Retinal pigment epithelial cell (primary cell): Measurements from ENCODE around the gene LBHD1.
A peak's percentile ranks its signal among the peaks of the same experiment; 100 is the strongest.
"Not testable (repeated sequence)": the region's sequence is repeated elsewhere in the genome, so short reads cannot be mapped to it uniquely, and the experiment has no call there.

ENCODE experiments used
- DNase-seq: peaks from one replicate; pipeline ENCODE4 v3.0.0-alpha.2; 2010; ENCODE audit warnings: low read depth
- H3K4me3 ChIP-seq: 2 replicates; pipeline ENCODE4 v1.5.1; 2011; ENCODE audit warnings: mild to moderate bottlenecking, low read length, control low read depth, moderate library complexity
- CTCF ChIP-seq: conservative IDR thresholded peaks from 2 replicates; pipeline ENCODE4 v1.5.1; 2011; ENCODE audit warnings: low read depth, low read length, control low read depth, inconsistent platforms

The LBHD1 gene

GRCh38 chr11:62706850-62707247 lies 34.8 kb upstream of the LBHD1 start:
- TF ChIP-seq CTCF, result no peak
- DNase-seq, result no peak
- H3K4me3 ChIP-seq, result peak overlapping the region; percentile 49

GRCh38 chr11:62705880-62706849 lies 34.1 kb upstream of the LBHD1 start:
- peak overlapping the region; percentile 62 for H3K4me3 ChIP-seq
- DNase-seq, result peak; percentile 80
- no peak for TF ChIP-seq CTCF

GRCh38 chr11:62705413-62705812 lies 33.3 kb upstream of the LBHD1 start:
- peak overlapping the region; percentile 62 for H3K4me3 ChIP-seq
- no peak for DNase-seq
- peak; percentile 10 for TF ChIP-seq CTCF

GRCh38 chr11:62703921-62704320 lies 31.9 kb upstream of the LBHD1 start:
- not testable (repeated sequence) for H3K4me3 ChIP-seq, DNase-seq

- TF ChIP-seq CTCF, result no peak
- H3K4me3 ChIP-seq, result no peak overlapping the region
Measured at GRCh38 chr11:62702246-62702645, 30.2 kb upstream of the LBHD1 start.

GRCh38 chr11:62694455-62695167 lies 22.5 kb upstream of the LBHD1 start:
- DNase-seq, result no peak

More at GRCh38 chr11:62702246-62702645, 30.2 kb upstream of the LBHD1 start:
- DNase-seq, result no peak

GRCh38 chr11:62693624-62694023 lies 21.6 kb upstream of the LBHD1 start:
- not testable (repeated sequence) for DNase-seq, H3K4me3 ChIP-seq

More at GRCh38 chr11:62694455-62695167, 22.5 kb upstream of the LBHD1 start:
- no peak overlapping the region for H3K4me3 ChIP-seq
- TF ChIP-seq CTCF, result peak; percentile 87
